Hypothalamus (tissue), 51 donors: ENCODE data around the gene BOD1L1.

Experiments used
- DNase-seq, 51 donors: peaks; one replicate each; lab custom pipeline; 2025; lab: John Stamatoyannopoulos, UW

Gene BOD1L1

DNA sequence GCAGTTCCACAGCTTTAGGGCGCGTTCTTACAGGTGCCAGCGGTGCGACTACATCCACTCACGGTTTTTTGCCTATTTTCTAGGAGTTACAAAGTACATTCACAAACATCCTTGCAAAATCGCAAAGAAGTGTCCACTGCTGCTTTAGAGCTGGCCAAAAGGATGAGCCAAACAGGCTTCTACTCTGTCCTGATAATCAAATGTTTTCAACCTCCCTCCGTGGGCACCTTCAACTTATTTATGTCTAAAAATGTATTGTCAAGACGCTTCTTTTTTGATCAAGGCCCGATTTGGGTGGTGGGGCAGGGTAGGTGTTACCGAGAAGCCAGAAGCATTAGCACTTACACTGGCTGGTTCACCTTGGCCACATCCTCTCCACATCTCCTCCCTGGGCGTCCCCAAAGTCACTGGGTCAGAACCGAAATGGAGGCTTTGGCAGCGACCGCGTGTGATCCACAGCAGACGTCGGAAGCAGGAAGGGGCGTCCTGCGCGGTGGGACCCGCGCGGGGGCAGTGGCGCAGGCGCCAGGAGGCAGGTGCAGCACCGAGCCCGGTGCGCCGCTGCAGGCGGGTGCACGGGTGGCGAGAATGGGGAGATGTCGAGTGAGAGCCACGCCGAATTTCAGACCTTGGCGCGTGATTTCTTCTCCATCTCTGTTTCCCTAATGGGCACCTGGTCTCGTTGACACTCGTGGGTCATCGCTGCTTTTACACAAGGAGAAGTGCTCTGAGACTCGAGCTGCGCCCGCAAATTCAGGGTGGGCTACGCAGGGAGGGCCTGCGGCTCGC is 100.1 kb downstream of the BOD1L1 start:
- no peak for DNase-seq

DNA sequence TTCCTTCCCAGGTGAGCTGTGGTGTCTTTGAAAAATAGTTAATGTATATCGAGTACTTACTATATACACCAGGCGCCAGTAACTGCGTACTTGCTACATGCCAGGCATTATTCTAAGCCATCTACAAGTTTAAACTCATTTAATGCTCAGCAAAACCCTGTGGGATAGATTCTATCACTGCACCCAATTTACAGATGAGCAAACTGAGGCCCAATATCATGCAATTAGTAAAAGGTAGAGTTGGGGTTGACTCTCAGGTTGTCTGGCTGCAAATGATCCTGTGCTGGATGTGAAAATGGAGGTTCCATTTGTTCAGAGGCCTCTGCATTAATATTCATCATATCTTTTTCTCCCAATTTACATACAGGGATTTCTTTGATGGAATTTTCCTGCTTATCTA is 100.9 kb downstream of the BOD1L1 start:
- DNase-seq, result no peak

DNA sequence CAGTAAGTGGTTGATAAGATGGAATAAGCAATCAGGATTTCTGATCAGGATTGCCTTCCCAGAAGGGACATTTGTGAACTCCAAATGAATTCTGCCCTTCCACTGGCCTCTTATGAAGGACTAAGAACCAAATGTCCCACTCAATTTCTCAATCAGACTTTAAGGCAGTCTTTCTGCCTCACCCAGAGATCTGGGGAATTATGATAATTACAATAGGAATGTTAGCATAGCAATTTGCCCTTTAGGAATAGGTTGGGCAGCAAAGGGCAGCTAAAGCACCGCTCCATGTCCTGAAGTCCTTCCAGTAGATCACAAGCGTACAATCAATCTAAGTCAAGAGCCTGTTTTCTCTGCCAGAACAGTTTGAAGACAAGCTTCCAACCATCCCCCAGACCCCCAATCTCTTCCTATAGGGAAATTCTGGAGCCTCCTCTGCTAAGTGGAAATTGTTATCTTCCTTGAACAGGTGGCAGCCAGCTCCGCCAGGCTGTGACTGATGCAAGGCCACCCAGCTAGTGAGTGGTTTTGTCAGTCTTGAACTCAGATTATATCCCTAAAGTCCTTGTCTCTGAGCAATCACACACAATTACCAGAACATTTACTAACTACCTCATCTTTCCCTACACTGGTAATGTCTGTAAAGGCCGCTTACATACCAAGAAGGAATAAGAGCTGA is 101.8 kb downstream of the BOD1L1 start:
- DNase-seq, result no peak

DNA sequence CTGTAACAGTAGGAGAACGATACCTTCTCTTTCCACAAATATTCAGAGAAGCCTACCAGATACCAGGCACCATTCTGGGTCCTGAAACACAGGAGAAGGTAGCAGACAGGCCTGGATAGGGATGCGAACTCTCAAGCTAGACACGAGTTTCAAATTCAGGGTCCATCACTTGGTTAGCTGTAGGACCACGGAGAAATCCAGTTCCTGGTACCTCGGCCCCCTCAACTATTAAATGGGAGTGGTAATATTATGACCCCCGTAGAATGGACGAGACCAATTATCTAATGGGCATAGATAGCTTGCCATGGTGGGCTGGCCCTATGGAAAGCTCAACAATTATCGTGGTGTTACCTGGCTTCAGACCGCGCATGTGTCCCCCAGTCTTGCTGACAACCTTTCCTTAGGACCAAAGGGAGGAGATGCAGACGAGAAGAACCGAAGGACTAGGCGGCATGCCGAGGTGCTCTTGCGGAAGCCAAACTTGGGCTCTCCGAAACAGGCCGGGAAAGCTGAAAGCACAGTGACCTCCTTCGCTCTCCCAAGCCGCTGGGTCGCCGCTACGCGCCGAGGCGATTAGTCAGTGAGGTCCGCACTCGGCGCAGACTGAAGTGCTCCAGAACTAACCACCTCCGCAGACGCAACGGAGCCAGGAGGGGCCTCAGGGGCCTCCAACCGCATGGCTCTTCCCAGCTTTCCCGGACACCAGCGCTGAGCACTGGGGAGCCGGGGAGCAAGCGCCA is 102.9 kb downstream of the BOD1L1 start:
- no peak for DNase-seq

DNA sequence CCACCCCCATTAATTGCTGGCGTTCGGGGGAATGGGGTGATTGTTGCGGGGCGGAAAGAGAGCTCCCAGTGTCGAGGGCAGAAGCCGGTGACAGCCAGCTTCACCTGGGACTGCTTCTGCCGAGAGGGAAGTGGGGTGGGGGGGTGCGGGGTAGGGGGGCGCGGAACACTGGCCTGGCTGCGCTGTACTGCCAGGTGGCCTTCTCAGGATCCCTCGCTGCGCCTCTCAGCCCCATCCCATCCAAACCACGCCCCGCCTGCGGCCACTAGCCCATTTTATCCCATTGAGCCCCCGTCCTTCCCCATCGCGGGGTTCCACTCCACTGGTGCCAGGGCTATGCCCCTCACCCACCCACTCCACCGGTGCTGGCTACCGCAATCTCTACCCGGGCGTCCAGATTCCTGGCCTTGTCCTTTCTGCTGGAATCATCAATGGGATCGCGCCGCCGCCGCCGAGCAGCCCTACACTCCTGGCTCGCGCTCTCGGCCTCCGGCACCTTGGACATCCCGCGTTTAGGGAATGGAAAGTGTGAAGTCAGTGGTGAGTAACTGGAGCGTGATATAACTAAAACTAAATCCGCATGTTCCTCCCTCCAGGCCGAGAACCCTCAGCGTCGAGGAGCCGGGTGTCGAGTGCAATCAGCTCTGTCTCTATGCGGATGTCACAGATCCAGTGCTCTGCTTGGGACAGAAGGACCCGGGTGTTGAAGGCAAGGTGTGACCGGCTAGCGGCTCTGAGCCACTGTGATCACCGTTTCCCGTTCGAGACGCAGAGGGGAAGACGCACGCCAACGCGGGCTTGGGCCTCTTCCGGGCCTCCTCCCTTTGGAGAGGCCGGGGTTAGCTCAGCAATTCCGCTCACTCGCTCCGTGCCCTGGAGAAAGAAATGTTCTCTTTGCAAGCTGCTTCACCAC is 103.7 kb downstream of the BOD1L1 start:
- no peak for DNase-seq

DNA sequence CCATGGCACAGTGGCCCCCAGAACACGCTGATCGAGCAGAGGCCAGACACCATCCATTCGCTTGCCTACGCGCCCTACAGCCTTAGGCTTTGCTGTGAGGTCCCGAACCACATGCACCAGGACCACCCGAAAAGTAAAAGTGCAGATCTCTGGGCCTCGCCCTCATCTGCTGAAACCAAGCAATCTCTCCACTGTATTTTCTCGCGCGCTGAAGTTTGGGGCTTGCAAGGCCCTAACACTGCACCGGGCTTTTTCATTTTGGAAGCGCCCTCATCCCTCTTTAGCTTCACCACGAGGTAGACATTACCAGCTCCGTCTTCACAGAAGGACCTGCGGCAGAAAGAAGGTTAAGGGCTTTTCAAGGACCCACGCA is 104.4 kb downstream of the BOD1L1 start:
- no peak for DNase-seq

DNA sequence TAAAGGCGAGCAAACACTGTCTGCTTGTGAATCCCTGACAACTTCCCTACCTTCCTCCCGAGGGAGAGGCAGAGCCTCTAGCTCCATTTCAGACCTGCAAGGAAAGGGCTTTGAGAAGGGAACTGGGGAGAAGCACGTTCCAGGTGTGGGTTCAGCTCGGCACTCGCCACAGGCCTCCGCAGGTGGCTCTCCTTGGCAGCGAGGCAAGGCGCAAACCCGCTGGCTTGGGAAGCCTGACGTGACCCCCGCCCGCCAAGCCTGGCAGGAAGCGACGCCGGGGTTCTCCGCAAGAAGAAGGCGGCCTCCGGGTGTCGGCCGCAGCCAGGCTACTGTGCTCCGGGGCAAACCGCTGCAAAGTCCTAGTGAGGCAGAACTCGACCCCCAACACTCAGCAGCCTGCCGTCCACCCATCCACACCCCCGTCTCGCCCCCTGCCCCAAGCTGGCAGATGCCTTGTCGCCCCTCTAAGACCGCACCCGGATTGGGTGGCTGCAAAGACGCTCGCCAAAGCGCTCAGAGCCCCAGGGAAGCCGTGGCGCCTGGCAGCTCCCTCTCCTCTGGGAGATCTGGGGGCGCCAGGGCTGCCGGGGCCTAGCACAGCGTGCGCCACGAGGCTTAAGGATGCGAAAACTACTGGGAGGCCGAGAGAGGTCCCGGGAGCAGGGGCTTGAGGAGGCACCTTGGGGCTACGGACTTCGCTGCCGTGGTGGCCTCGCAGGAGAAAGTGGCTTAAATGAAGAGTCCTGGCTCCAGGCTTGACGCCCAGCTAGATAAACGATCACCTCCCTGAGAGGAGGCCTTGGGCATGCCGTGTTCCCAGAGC is 105.0 kb downstream of the BOD1L1 start:
- DNase-seq, result no peak

DNA sequence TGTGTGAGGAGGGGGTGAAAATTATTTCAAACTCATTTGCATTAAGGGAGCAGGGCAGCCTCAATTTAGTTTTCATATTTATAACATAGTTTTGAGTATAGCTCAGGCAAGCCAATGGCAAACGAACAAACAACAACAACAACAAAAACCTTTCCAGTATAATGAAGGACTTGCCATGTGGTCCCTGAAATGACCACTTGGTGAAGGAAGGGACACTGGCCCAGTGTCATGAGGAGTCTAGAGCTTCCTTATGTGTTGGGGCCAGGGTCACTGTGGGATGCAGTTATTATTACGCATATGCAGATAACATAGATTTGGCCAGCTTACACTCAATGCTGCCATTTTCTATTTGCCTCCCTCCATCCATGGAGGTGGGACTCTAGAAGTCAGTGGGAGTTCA is 106.5 kb downstream of the BOD1L1 start:
- DNase-seq, result no peak
